HepG2 (cell line): ENCODE data around the gene ZFAND3. TPM values are rescaled to one million over a fixed set of nuclear protein-coding genes. Genes with fewer than 3 reads are reported as not detected.
A peak's percentile ranks its signal among the peaks of the same experiment; 100 is the strongest.

ENCODE experiments used
- ATAC-seq: fragments of 200-7000 bp; cut with Tn5 transposase; 3 replicates; pipeline ENCODE4 v1.9.1; 2020; ENCODE audit warnings: mild to moderate bottlenecking, moderate library complexity
- BruUV-seq: library from RNA; stranded (reverse); fragments of 400-500 nt; replicated peaks from 2 replicates; lab custom pipeline; 2021; lab: Mats Ljungman, UMichigan
- CTCF ChIA-PET: fragments of 300-600 bp; formaldehyde crosslinking; extraction: SDS; loops from one replicate; lab custom pipeline; 2021; ENCODE audit warnings: low total read pairs, inconsistent platforms, low intra/inter-chr PET ratio; lab: Yijun Ruan, JAX
- POLR2A ChIA-PET: fragments of 350-600 bp; sonication (Branson Sonifier 250); formaldehyde crosslinking; loops from one replicate; lab custom pipeline; 2020; ENCODE audit warnings: antibody characterized with exemption, inconsistent platforms; lab: Yijun Ruan, JAX
- DNase-seq: peaks from one replicate; pipeline ENCODE4 v3.0.0-alpha.2; 2015; ENCODE audit warnings: low spot score
- FAIRE-seq: peaks from 3 replicates; lab custom pipeline; 2011; peaks lifted over from hg19 to GRCh38; lab: Jason Lieb, UNC
- H2AFZ ChIP-seq: one replicate; pipeline ENCODE4 v1.6.1; 2011; ENCODE audit warnings: low read length, inconsistent platforms
- H3K27ac ChIP-seq: fragments of 300-600 bp; 3 replicates; pipeline ENCODE4 v1.8.0; 2011; ENCODE audit warnings: mixed run types, mild to moderate bottlenecking, mixed read lengths, low read length, inconsistent platforms; ENCODE audit not compliant: insufficient read depth; ENCODE audit errors: extremely low read length
- H3K27me3 ChIP-seq, 2 experiments: fragments of 200-600 bp in 1 of 2; 2 replicates in 1 of 2; 3 replicates in 1 of 2; pipeline versions ENCODE4 v1.6.0 to v1.8.0; 2011; ENCODE audit warnings: low read length in 2 of 2, mild to moderate bottlenecking in 2 of 2, moderate library complexity in 2 of 2, inconsistent platforms in 1 of 2; ENCODE audit not compliant: insufficient read depth in 2 of 2, control insufficient read depth in 1 of 2
- H3K36me3 ChIP-seq, 2 experiments: fragments of 200-600 bp in 1 of 2; replicated peaks in 1 of 2; 2 replicates in 1 of 2; 3 replicates in 1 of 2; pipeline versions ENCODE4 v1.5.1 to v1.8.0; 2011; ENCODE audit warnings: low read length in 2 of 2, inconsistent platforms in 1 of 2; ENCODE audit not compliant: insufficient read depth in 2 of 2, control insufficient read depth in 1 of 2
- H3K4me1 ChIP-seq: 2 replicates; pipeline ENCODE4 v1.5.1; 2012; ENCODE audit warnings: low read length, inconsistent platforms; ENCODE audit not compliant: insufficient read depth
- H3K4me2 ChIP-seq: 2 replicates; pipeline ENCODE4 v1.6.0; 2011; ENCODE audit warnings: low read depth, low read length, inconsistent platforms
- H3K4me3 ChIP-seq, 3 experiments: fragments of 200-600 bp in 1 of 3; sonication (generic), shearing (Covaris generic) in 1 of 3; replicated peaks in 1 of 3; 2 replicates each; pipeline ENCODE4 v1.5.1; 2011 to 2016; ENCODE audit warnings: low read length in 3 of 3, inconsistent platforms in 2 of 3, low read depth in 2 of 3, mild to moderate bottlenecking in 2 of 3, control low read depth in 1 of 3, mixed read lengths in 1 of 3; ENCODE audit not compliant: insufficient read depth in 1 of 3
- H3K79me2 ChIP-seq: one replicate; pipeline ENCODE4 v1.6.1; 2011; ENCODE audit warnings: low read length, inconsistent platforms; ENCODE audit not compliant: insufficient read depth
- H3K9ac ChIP-seq: 2 replicates; pipeline ENCODE4 v1.6.0; 2011; ENCODE audit warnings: mild to moderate bottlenecking, low read depth, low read length, inconsistent platforms; ENCODE audit not compliant: insufficient read depth
- H3K9me3 ChIP-seq: 2 replicates; pipeline ENCODE4 v1.5.1; 2012; ENCODE audit warnings: mild to moderate bottlenecking, low read length
- H4K20me1 ChIP-seq: 2 replicates; pipeline ENCODE4 v1.6.0; 2011; ENCODE audit warnings: inconsistent platforms, mild to moderate bottlenecking, low read length, moderate library complexity; ENCODE audit not compliant: insufficient read depth
- BRCA1 ChIP-seq: sonication (generic); formaldehyde crosslinking; IDR thresholded peaks from 2 replicates; pipeline ENCODE4 v1.4.0; 2020; ENCODE audit warnings: missing genetic modification reagents
- CEBPB ChIP-seq: IDR thresholded peaks from 2 replicates; pipeline ENCODE4 v1.6.1; 2011; ENCODE audit warnings: low read depth, low read length, improper control_type of control experiment, borderline replicate concordance
- CHD2 ChIP-seq: IDR thresholded peaks from 2 replicates; pipeline ENCODE4 v1.6.1; 2011; ENCODE audit warnings: low read depth, low read length, improper control_type of control experiment
- EED ChIP-seq: sonication (generic); formaldehyde crosslinking; IDR thresholded peaks from 2 replicates; pipeline ENCODE4 v1.5.0; 2020; ENCODE audit warnings: mild to moderate bottlenecking, missing genetic modification reagents
- ETV6 ChIP-seq: sonication (generic); formaldehyde crosslinking; conservative IDR thresholded peaks from 2 replicates; pipeline ENCODE4 v1.4.0; 2020; ENCODE audit warnings: missing genetic modification reagents
- GATAD2A ChIP-seq: IDR thresholded peaks from 2 replicates; pipeline ENCODE4 v1.6.1; 2016
- GTF3A ChIP-seq: sonication (generic); formaldehyde crosslinking; conservative IDR thresholded peaks from 2 replicates; pipeline ENCODE4 v1.4.0; 2020; ENCODE audit warnings: mild to moderate bottlenecking, missing genetic modification reagents
- KLF13 ChIP-seq: sonication (generic); formaldehyde crosslinking; IDR thresholded peaks from 2 replicates; pipeline ENCODE4 v1.4.0; 2020; ENCODE audit warnings: mild to moderate bottlenecking, missing genetic modification reagents
- KMT2B ChIP-seq: IDR thresholded peaks from 2 replicates; pipeline ENCODE4 v1.6.1; 2016; ENCODE audit warnings: missing genetic modification reagents, missing compliant biosample characterization
- ZFP37 ChIP-seq: sonication (generic); formaldehyde crosslinking; IDR thresholded peaks from 2 replicates; pipeline ENCODE4 v1.4.0; 2020; ENCODE audit warnings: missing genetic modification reagents, borderline replicate concordance
- ZNF136 ChIP-seq: sonication (generic); formaldehyde crosslinking; IDR thresholded peaks from 2 replicates; pipeline ENCODE4 v1.8.1; 2022; ENCODE audit warnings: low read depth, mild to moderate bottlenecking, moderate library complexity, missing genetic modification reagents
- ZNF343 ChIP-seq: sonication (generic); formaldehyde crosslinking; IDR thresholded peaks from 2 replicates; pipeline ENCODE4 v1.4.0; 2020; ENCODE audit warnings: mild to moderate bottlenecking, missing genetic modification reagents
- ZNF589 ChIP-seq: sonication (generic); formaldehyde crosslinking; conservative IDR thresholded peaks from 2 replicates; pipeline ENCODE4 v1.8.0; 2022; ENCODE audit warnings: mild to moderate bottlenecking, moderate library complexity, missing genetic modification reagents
- WGBS: methylation state at CpG from one replicate; pipeline ENCODE4 v1.1.6; 2017; ENCODE audit warnings: low lambda C conversion rate; 5-methylcytosine and 5-hydroxymethylcytosine counted together
- in situ Hi-C: cut with HindIII; loops from 2 replicates; pipeline ENCODE4 v1.10.0; 2017; ENCODE audit warnings: low pct_unique_long_range_greater_than_20kb; ENCODE audit not compliant: extremely low pct_ligation_motif_present
- intact Hi-C: fragments of 100-400 bp; cut with micrococcal nuclease; formaldehyde crosslinking; loops from one replicate; pipeline ENCODE4 v1.10.0; 2022; ENCODE audit not compliant: unreplicated experiment
- polyA plus RNA-seq, 8 experiments: library from polyadenylated mRNA; depleted of rRNA in 3 of 8; stranded (reverse) in 7 of 8; unstranded in 1 of 8; fragments of >200 nt; fragmentation: Illumina TruSeq in 4 of 8; extraction: Trizol in 4 of 8; gene quantifications; 2 replicates each; pipeline versions ENCODE4 v1.2.1 to v1.2.3, GENCODE V29; 2011 to 2016; ENCODE audit warnings: low read depth in 4 of 8, missing spikeins in 1 of 8, mixed read lengths in 1 of 8; ENCODE audit not compliant: insufficient read depth in 1 of 8
- total RNA-seq, 5 experiments: library from RNA; depleted of rRNA; stranded (reverse); fragments of >200 nt; fragmentation: Illumina TruSeq; extraction: Trizol; gene quantifications; 2 replicates each; pipeline ENCODE4 v1.2.3, GENCODE V29; 2016; ENCODE audit warnings: low read depth in 1 of 5
- TF ChIP-seq, protein P1 (sequence below): sonication (generic); formaldehyde crosslinking; IDR thresholded peaks from 2 replicates; pipeline ENCODE4 v1.4.0; 2020; ENCODE audit warnings: low read depth, mild to moderate bottlenecking, missing genetic modification reagents
- TF ChIP-seq, protein P2 (sequence below): sonication (generic); formaldehyde crosslinking; IDR thresholded peaks from 2 replicates; pipeline ENCODE4 v1.4.0; 2020; ENCODE audit warnings: missing genetic modification reagents
- TF ChIP-seq, protein P3 (sequence below): sonication (generic); formaldehyde crosslinking; IDR thresholded peaks from 2 replicates; pipeline ENCODE4 v1.8.0; 2022; ENCODE audit warnings: missing genetic modification reagents, mild to moderate bottlenecking, moderate library complexity, borderline replicate concordance
- TF ChIP-seq, protein P4 (sequence below): sonication (generic); formaldehyde crosslinking; IDR thresholded peaks from 2 replicates; pipeline ENCODE4 v1.4.0; 2020; ENCODE audit warnings: missing genetic modification reagents

ZFAND3 gene
- total and polyA plus RNA-seq, 2 of the 13 experiments (the other 11 are each of a cell fraction or from before 2014, with no cell fraction given) = 16.4 to 17.1 TPM

DNA sequence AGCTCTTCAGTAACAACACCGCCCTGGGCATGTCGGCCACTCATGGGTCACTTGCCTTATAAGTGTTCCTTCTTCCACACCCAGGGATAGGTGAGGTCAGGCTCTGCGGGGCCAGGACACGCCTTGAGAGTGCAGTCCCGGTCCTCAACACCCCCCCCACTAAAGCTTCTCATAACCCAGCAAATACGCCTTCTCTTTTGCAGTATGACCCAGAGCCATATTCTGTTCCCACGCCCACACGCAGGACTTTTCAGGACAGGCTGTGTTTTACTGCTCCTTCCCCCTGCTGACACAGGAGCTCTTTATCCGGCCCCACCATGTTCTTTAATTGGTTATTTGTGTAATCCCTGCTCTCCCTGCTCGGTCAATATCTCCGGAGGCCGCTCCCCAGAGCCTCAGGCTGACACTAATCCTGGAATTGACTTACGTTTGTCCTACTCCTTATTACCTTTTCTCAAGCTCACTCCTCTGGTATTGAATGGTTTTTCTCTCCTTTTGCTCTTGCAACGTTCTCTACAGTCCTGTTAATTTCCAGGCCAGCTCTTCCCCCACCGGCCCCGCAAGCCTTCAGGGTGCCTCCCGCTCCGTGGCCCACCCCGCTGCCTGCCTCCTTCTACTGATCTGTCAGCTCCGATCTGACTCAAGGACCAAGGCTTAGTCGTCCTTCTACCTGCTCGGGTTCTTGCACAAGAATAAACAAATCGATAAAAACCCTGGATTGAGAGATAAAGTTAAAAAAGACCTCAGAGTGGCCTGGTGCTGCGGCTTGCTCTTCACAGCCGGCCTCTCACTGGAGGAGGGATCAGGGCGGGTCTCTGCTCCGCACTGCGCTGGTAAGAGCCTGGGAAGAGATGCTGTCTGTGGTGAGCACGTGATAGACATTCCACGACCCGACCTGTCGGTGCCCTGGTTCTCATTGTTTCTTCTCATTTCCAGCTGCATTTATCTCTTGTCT lies 357.5 kb downstream of the ZFAND3 start:
- BruUV-seq = no TSS peak
- TF ChIP-seq, protein P1, sequence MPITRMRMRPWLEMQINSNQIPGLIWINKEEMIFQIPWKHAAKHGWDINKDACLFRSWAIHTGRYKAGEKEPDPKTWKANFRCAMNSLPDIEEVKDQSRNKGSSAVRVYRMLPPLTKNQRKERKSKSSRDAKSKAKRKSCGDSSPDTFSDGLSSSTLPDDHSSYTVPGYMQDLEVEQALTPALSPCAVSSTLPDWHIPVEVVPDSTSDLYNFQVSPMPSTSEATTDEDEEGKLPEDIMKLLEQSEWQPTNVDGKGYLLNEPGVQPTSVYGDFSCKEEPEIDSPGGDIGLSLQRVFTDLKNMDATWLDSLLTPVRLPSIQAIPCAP (CRISPR knock-in tag) = no peak
- TF ChIP-seq, protein P2, sequence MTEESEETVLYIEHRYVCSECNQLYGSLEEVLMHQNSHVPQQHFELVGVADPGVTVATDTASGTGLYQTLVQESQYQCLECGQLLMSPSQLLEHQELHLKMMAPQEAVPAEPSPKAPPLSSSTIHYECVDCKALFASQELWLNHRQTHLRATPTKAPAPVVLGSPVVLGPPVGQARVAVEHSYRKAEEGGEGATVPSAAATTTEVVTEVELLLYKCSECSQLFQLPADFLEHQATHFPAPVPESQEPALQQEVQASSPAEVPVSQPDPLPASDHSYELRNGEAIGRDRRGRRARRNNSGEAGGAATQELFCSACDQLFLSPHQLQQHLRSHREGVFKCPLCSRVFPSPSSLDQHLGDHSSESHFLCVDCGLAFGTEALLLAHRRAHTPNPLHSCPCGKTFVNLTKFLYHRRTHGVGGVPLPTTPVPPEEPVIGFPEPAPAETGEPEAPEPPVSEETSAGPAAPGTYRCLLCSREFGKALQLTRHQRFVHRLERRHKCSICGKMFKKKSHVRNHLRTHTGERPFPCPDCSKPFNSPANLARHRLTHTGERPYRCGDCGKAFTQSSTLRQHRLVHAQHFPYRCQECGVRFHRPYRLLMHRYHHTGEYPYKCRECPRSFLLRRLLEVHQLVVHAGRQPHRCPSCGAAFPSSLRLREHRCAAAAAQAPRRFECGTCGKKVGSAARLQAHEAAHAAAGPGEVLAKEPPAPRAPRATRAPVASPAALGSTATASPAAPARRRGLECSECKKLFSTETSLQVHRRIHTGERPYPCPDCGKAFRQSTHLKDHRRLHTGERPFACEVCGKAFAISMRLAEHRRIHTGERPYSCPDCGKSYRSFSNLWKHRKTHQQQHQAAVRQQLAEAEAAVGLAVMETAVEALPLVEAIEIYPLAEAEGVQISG = no peak
- TF ChIP-seq KLF13 (CRISPR knock-in tag) (no peak), ZNF343 (CRISPR knock-in tag) (0 out of 2 replicates have a peak, but pooled peaks have one; percentile 41), ZNF136 (CRISPR knock-in tag) (no peak), KMT2B (CRISPR knock-in tag) (no peak), GTF3A (CRISPR knock-in tag) (no peak), CHD2 (no peak), EED (no peak), ZFP37 (CRISPR knock-in tag) (no peak), ZNF589 (CRISPR knock-in tag) (no peak), CEBPB (peak; percentile 66), BRCA1 (CRISPR knock-in tag) (no peak), GATAD2A (CRISPR knock-in tag) (no peak; the same call in 1 of the 2 replicates), ETV6 (CRISPR knock-in tag) (no peak)
- TF ChIP-seq, protein P3, sequence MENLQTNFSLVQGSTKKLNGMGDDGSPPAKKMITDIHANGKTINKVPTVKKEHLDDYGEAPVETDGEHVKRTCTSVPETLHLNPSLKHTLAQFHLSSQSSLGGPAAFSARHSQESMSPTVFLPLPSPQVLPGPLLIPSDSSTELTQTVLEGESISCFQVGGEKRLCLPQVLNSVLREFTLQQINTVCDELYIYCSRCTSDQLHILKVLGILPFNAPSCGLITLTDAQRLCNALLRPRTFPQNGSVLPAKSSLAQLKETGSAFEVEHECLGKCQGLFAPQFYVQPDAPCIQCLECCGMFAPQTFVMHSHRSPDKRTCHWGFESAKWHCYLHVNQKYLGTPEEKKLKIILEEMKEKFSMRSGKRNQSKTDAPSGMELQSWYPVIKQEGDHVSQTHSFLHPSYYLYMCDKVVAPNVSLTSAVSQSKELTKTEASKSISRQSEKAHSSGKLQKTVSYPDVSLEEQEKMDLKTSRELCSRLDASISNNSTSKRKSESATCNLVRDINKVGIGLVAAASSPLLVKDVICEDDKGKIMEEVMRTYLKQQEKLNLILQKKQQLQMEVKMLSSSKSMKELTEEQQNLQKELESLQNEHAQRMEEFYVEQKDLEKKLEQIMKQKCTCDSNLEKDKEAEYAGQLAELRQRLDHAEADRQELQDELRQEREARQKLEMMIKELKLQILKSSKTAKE (CRISPR knock-in tag) = no peak
- TF ChIP-seq, protein P4, sequence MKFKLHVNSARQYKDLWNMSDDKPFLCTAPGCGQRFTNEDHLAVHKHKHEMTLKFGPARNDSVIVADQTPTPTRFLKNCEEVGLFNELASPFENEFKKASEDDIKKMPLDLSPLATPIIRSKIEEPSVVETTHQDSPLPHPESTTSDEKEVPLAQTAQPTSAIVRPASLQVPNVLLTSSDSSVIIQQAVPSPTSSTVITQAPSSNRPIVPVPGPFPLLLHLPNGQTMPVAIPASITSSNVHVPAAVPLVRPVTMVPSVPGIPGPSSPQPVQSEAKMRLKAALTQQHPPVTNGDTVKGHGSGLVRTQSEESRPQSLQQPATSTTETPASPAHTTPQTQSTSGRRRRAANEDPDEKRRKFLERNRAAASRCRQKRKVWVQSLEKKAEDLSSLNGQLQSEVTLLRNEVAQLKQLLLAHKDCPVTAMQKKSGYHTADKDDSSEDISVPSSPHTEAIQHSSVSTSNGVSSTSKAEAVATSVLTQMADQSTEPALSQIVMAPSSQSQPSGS = no peak

More for the DNA sequence above, 357.5 kb downstream of the ZFAND3 start:
- CTCF ChIA-PET = no interaction called here
- no peaks in the 10 kb centered on the region for H3K9me3 ChIP-seq
- no peaks in the 10 kb centered on the region for H3K36me3 ChIP-seq
- in situ Hi-C loops (no loop called here), intact Hi-C loops (loop anchor here (10.0 kb wide), 1 partner anchor 318 kb away; no protein-coding TSS in a partner anchor)
- FAIRE-seq = peak; percentile 86
- no peaks in the 10 kb centered on the region for H3K27me3 ChIP-seq
- peak overlapping the region; percentile 31 to 55 (median 32) for H3K4me3 ChIP-seq
- peak overlapping the region; percentile 31 for H2AFZ ChIP-seq
- POLR2A ChIA-PET = no interaction called here
- H3K9ac ChIP-seq = peak overlapping the region; percentile 7; the same call in 1 of the 2 replicates
- peak; percentile 52 for DNase-seq
- H3K27ac ChIP-seq = no peak overlapping the region
- peaks cover 47% of the 10 kb centered on the region for H3K4me1 ChIP-seq
- no peaks in the 10 kb centered on the region for H3K79me2 ChIP-seq
- H4K20me1 ChIP-seq = no peaks in the 10 kb centered on the region
- ATAC-seq = peak; percentile 89
- H3K4me2 ChIP-seq = peak overlapping the region; percentile 69
- WGBS = 22% methylated on average over 32 of the region's 32 CpGs
